ENCODE measurements around the gene ACBD3.
"Not testable (repeated sequence)": the region's sequence is repeated elsewhere in the genome, so short reads cannot be mapped to it uniquely, and the experiment has no call there.

The ACBD3 gene

GRCh38 chr1:226186124-226187018 lies at the start of gene ACBD3:
Gene ACBD3 (minus strand): TSS chr1:226186741. CDS start chr1:226186675, 66 bp downstream.
- DNase-seq, result peak; percentile 31 to 74

GRCh38 chr1:226233806-226234205 lies 47.3 kb upstream of the ACBD3 start:
- DNase-seq, result no peak

- DNase-seq, result no peak
Observed at GRCh38 chr1:226233293-226233692, 46.8 kb upstream of the ACBD3 start.

GRCh38 chr1:226226601-226227000 lies 40.1 kb upstream of the ACBD3 start:
- no peak for DNase-seq

- no peak for DNase-seq
Observed at GRCh38 chr1:226223786-226224244, 37.3 kb upstream of the ACBD3 start.

GRCh38 chr1:226223157-226223785 lies 36.7 kb upstream of the ACBD3 start, which contains the start of gene MIXL1:
Gene MIXL1 (plus strand): TSS chr1:226223664. CDS start chr1:226223682, 18 bp downstream.
- no peak for DNase-seq

GRCh38 chr1:226222686-226223085 lies 36.1 kb upstream of the ACBD3 start:
- DNase-seq, result no peak

GRCh38 chr1:226220473-226221189 lies 34.1 kb upstream of the ACBD3 start:
- no peak for DNase-seq

- no peak for DNase-seq
Observed at GRCh38 chr1:226217273-226217672, 30.7 kb upstream of the ACBD3 start.

- no peak for DNase-seq
Observed at GRCh38 chr1:226216056-226216455, 29.5 kb upstream of the ACBD3 start.

- no peak for DNase-seq
Observed at GRCh38 chr1:226215239-226215638, 28.7 kb upstream of the ACBD3 start.

- DNase-seq, result no peak
Observed at GRCh38 chr1:226212545-226212944, 26.0 kb upstream of the ACBD3 start.

- DNase-seq, result no peak
Observed at GRCh38 chr1:226211181-226211821, 24.8 kb upstream of the ACBD3 start.

- no peak for DNase-seq
Observed at GRCh38 chr1:226210571-226211176, 24.1 kb upstream of the ACBD3 start.

GRCh38 chr1:226209307-226210059 lies 22.9 kb upstream of the ACBD3 start:
- DNase-seq, result no peak

- DNase-seq, result no peak
Observed at GRCh38 chr1:226207048-226207447, 20.5 kb upstream of the ACBD3 start.

- DNase-seq, result no peak
Observed at GRCh38 chr1:226204198-226204597, 17.7 kb upstream of the ACBD3 start.

- no peak for DNase-seq
Observed at GRCh38 chr1:226203655-226204054, 17.1 kb upstream of the ACBD3 start.

- DNase-seq, result no peak
Observed at GRCh38 chr1:226203240-226203639, 16.7 kb upstream of the ACBD3 start.

GRCh38 chr1:226202666-226203065 lies 16.1 kb upstream of the ACBD3 start:
- DNase-seq, result not testable (repeated sequence)

- DNase-seq, result no peak
Observed at GRCh38 chr1:226202246-226202645, 15.7 kb upstream of the ACBD3 start.
